ENCODE results near the gene HMGN3. TPM values are rescaled to one million over a fixed set of nuclear protein-coding genes. Genes with fewer than 3 reads are reported as not detected.

Gene HMGN3
- total and polyA plus RNA-seq, 2 of the 13 experiments (the other 11 are each of a cell fraction or from before 2014, with no cell fraction given): 67.9 to 145 TPM

DNA sequence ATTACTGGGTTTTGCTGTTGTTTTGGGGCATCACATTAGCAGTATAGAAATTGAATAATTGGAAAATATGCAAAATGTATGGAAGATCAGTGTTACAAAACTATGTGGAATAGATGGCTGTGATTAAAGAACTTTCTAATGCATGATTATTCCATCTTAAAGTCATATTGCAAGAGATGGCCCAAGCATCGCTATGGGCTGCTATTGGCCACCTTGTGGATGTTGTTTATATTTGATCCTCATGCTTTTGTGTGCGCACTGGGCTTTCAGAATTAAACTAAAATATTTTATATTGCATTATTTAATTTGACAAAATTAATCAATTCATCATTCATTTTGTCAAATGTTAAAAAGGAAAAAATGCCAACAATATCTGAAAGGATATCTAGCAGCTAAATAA lies 16.1 kb upstream of the HMGN3 start:
- Histone ChIP-seq H3K4me1 (ENCODE audit: insufficient read depth, low read length) (no peaks in the 10 kb centered on the region), H3K9ac (ENCODE audit: insufficient read depth, low read depth, low read length) (no peak overlapping the region), H3K4me2 (ENCODE audit: low read depth, low read length) (no peak overlapping the region), H3K27ac (ENCODE audit: extremely low read length, insufficient read depth, low read length) (no peak overlapping the region), H3K4me3 (replicated peaks in 1 of 3; ENCODE audit: insufficient read depth in 1 of 3, low read depth in 2 of 3, low read length in 3 of 3) (no peak overlapping the region), H3K27me3 (ENCODE audit: control insufficient read depth in 1 of 2, insufficient read depth in 2 of 2, low read length in 2 of 2) (no peaks in the 10 kb centered on the region), H3K9me3 (ENCODE audit: low read length) (no peaks in the 10 kb centered on the region), H3K79me2 (ENCODE audit: insufficient read depth, low read length) (no peaks in the 10 kb centered on the region), H2AFZ (ENCODE audit: low read length) (no peak overlapping the region), H3K36me3 (replicated peaks in 1 of 2; ENCODE audit: control insufficient read depth in 1 of 2, insufficient read depth in 2 of 2, low read length in 2 of 2) (no peaks in the 10 kb centered on the region), H4K20me1 (ENCODE audit: insufficient read depth, low read length) (no peaks in the 10 kb centered on the region)
- TF ChIP-seq PLRG1 (conservative IDR thresholded peaks at IDR 0.05) (no peak), KLF15 (CRISPR knock-in tag; IDR thresholded peaks at IDR 0.05; ENCODE audit: borderline replicate concordance) (no peak), SYNCRIP (IDR thresholded peaks at IDR 0.05; ENCODE audit: insufficient read depth, low read depth, low read length) (no peak), ZNF30 (CRISPR knock-in tag; IDR thresholded peaks at IDR 0.05) (no peak), HCFC1 (IDR thresholded peaks at IDR 0.05; ENCODE audit: low read depth, low read length) (no peak)
- TF ChIP-seq, protein P1, sequence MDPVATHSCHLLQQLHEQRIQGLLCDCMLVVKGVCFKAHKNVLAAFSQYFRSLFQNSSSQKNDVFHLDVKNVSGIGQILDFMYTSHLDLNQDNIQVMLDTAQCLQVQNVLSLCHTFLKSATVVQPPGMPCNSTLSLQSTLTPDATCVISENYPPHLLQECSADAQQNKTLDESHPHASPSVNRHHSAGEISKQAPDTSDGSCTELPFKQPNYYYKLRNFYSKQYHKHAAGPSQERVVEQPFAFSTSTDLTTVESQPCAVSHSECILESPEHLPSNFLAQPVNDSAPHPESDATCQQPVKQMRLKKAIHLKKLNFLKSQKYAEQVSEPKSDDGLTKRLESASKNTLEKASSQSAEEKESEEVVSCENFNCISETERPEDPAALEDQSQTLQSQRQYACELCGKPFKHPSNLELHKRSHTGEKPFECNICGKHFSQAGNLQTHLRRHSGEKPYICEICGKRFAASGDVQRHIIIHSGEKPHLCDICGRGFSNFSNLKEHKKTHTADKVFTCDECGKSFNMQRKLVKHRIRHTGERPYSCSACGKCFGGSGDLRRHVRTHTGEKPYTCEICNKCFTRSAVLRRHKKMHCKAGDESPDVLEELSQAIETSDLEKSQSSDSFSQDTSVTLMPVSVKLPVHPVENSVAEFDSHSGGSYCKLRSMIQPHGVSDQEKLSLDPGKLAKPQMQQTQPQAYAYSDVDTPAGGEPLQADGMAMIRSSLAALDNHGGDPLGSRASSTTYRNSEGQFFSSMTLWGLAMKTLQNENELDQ (CRISPR knock-in tag; IDR thresholded peaks at IDR 0.05; ENCODE audit: borderline replicate concordance): no peak
- TF ChIP-seq, protein P2, sequence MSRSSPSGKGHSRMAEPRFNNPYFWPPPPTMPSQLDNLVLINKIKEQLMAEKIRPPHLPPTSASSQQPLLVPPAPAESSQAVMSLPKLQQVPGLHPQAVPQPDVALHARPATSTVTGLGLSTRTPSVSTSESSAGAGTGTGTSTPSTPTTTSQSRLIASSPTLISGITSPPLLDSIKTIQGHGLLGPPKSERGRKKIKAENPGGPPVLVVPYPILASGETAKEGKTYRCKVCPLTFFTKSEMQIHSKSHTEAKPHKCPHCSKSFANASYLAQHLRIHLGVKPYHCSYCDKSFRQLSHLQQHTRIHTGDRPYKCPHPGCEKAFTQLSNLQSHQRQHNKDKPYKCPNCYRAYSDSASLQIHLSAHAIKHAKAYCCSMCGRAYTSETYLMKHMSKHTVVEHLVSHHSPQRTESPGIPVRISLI (CRISPR knock-in tag; IDR thresholded peaks at IDR 0.05; ENCODE audit: borderline replicate concordance): peak; percentile 11; the same call in 1 of the 2 replicates
- TF ChIP-seq, protein P3, sequence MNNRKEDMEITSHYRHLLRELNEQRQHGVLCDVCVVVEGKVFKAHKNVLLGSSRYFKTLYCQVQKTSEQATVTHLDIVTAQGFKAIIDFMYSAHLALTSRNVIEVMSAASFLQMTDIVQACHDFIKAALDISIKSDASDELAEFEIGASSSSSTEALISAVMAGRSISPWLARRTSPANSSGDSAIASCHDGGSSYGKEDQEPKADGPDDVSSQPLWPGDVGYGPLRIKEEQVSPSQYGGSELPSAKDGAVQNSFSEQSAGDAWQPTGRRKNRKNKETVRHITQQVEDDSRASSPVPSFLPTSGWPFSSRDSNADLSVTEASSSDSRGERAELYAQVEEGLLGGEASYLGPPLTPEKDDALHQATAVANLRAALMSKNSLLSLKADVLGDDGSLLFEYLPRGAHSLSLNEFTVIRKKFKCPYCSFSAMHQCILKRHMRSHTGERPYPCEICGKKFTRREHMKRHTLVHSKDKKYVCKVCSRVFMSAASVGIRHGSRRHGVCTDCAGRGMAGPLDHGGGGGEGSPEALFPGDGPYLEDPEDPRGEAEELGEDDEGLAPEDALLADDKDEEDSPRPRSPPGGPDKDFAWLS (CRISPR knock-in tag; IDR thresholded peaks at IDR 0.05; ENCODE audit: borderline replicate concordance): no peak
- in situ Hi-C loops (cut with HindIII; ENCODE audit: extremely low pct_ligation_motif_present, low pct_unique_long_range_greater_than_20kb): no loop called here
- intact Hi-C loops (cut with micrococcal nuclease; ENCODE audit: unreplicated experiment): no loop called here
- no peak for ATAC-seq
- ChIA-PET CTCF (ENCODE audit: low intra/inter-chr PET ratio, low total read pairs) (no interaction called here), POLR2A (no interaction called here)
- 52% methylated on average over 2 of the region's 2 CpGs for WGBS (ENCODE audit: low lambda C conversion rate)
- DNase-seq (ENCODE audit: low spot score): no peak
- no peak for FAIRE-seq
- no TSS peak for BruUV-seq (replicated peaks)

Measured in HepG2 (cell line).